ENCODE data around the gene RAB7A.
"Not testable (repeated sequence)": the region's sequence is repeated elsewhere in the genome, so short reads cannot be mapped to it uniquely, and the experiment has no call there.

The RAB7A gene

DNA sequence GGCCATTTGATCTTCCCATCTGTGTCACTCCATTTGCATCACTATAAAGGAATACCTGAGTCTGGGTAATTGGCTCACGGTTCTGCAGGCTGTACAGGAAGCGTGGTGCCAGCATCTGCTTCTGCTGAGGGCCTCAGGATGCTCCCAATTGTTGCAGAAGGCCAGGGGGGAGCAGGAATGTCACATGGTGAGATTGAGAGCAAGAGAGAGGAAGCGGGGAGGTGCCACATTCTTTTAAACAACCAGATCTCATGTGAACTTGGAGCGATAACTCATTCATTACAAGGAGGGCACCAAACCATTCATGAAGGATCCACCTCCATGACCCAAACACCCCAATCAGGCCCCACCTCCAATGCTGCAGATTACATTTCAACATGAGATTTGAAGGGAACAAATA, 13.1 kb upstream of the RAB7A start:
- DNase-seq = no peak

DNA sequence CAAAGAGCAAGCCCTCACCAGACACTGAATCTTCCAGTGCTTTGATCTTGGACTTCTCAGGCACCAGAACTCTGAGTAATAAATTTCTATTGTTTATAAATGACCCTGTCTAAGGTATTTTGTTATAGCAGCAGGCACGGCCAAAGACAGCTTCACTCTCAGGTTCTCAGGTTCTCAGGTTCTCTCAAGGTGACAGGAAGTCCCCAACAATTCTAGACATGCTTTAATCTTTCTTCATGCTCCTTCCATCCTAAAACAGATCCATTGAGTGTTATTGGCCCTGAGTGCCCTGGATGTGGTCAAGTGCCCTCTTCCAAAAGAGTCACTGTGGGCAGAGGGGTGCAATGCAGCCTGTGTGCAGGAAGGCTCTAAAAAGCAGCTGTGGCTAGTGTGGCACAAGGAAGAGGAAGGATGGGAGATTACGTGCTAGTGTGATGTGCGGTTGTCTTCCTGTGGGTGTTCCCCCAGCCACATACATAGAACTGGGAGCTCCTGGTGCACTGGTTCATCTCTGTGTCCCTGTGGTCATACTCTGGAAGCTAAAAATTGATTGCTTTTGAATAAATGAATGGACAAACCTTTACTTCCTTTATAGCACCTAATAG, 11.0 kb upstream of the RAB7A start:
- no peak for DNase-seq

GRCh38 chr3:128718892-128719291, 7.1 kb upstream of the RAB7A start:
- DNase-seq = not testable (repeated sequence)

DNA sequence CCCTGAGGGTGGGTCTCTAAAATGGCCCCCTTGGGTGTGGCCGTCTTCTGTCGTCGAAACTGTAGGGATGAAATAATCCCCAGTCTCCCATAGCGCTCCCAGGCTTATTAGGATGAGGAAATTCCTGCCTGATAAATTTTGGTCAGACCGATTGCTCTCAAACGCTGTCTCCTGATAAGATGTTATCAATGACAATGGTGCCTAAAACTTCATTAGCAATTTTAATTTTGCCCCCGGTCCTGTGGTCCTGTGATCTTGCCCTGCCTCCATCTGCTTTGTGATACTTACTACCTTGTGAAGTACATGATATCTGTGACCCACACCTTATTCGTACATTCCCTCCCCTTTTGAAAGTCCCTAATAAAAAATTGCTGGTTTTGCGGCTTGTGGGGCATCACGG, 5.1 kb upstream of the RAB7A start:
- DNase-seq = no peak

DNA sequence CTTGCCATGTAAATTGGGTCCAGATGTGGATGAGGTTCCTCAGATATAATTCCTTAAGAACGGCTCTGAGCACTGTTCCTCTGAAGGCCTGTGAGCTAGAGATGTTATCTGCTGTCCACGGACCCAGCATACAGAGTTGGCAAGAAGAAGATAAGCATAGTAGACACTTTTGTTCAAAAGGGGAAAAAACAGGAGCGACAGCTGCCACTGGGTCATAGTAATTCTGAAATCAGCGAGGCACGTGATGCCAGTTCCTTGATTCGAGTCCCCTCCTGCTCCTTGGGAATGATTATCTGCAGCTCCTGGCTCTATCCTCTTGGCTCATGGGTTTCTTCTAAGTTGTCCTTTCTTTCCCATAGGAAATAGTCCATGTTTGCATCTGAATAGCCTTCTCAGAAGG, 2.5 kb upstream of the RAB7A start:
- no peak for DNase-seq

- DNase-seq = no peak
Observed at GRCh38 chr3:128725547-128726022, 398 bp upstream of the RAB7A start.

DNA sequence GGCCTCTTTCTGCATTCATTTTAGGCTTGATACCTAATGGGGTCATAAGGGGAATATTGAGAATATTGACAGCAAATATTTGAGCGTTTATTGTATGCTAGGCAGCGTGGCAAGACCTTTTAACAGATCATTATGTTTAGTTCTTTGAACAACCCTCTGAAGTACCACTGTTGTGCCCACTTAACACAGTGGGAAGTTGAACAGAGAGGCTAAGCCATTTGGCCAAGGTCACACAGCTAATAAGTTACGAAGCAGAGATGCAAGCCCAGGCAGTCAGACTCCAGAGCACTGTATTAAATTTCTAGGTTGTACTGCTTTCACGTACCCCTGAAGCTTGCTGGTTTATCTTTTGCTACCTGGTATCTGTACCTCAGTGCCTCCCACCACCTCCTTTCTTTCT, 1.1 kb downstream of the RAB7A start:
- DNase-seq = no peak

- no peak for DNase-seq
Observed at GRCh38 chr3:128727485-128727884, 1.5 kb downstream of the RAB7A start.

DNA sequence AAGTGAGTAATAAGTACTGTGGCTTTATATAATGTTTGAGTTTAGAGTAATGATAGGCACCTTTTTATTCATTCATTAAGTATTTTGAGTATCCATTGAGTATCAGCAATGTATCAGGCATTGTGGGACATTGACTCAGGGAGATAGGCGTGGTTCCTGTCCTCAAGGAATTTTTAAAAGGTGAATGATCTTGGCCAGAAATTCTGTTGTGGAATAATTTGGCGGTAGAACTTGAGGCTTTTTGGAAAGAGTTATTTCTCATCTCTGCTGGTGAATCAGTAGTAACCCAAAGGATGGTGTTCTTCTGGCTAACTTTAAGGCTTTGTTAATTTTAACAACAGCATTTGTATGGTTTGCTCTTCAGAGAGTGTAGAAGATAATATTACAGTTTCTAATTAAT, 2.0 kb downstream of the RAB7A start:
- no peak for DNase-seq

- not testable (repeated sequence) for DNase-seq
Observed at GRCh38 chr3:128728521-128728920, 2.5 kb downstream of the RAB7A start.

GRCh38 chr3:128730471-128730870, 4.5 kb downstream of the RAB7A start:
- DNase-seq = no peak

DNA sequence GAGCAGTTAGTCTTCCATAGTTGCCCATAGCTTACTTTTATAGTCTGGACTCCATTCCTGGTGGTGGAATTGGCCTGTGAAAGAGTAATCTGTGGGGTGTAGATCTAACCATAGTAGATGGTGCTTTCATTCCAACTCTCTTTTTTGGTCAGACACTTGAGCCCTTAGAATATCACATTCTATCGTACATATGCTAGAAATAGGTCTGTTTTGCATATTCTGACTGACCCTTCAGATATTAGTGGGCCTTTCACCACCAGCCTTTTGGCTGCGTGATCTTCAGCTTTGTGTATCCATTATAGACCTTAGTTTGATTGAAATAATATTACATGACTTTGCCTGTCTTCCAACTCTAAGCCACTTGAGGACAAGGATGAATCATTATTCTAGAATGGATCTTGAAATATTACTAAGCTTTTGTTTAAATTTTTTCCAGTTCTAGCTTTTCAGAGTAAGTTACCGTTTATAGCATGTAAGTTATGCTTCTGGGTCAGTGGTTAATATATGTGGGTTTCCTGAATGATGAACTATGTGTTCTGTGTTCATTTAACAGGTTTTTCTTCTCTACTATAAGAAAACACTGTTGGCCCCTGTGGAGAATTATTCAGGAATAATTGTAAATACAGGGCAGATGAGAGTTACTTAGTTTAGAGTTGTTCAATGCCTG, 8.7 kb downstream of the RAB7A start:
- DNase-seq = no peak

DNA sequence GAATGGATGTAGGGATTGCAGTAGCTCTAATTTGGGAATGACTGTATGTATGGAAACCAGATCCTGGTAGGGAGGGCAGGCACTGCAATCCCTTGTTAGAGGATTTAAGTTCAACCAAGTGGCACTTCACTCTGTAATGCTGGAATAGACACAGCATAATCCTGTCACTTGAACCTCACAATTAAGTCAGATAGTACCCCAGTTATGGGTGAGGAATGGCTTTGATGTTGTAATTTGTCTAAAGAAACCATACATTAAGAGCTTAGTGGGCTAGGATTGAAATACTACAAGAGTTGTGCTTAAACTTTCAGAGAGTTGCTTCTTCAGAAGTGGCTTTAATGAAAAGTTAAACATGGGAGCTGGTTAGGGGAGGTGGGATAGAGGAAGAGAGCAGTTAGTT, 9.3 kb downstream of the RAB7A start:
- no peak for DNase-seq

GRCh38 chr3:128735884-128736283, 9.9 kb downstream of the RAB7A start:
- DNase-seq = no peak

GRCh38 chr3:128736601-128737000, 10.6 kb downstream of the RAB7A start:
- DNase-seq = no peak

DNA sequence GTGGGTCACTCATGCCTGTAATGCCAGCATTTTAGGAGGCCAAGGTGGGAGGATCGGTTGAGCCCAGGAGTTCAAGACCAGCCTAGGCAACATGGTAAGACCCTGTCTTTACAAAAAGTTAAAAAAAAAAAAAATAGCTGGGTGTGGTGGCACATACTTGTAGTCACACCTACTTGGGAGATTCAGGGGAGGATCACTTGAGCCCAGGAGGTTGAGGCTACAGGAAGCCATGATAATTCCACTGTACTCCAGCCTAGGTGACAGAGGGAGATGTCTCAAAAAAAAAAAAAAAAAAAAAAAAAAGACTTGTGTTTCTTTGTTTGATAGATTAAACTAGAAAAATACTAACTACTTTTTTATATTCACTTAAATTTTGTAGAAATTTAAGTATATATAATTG, 14.6 kb downstream of the RAB7A start:
- no peak for DNase-seq

DNA sequence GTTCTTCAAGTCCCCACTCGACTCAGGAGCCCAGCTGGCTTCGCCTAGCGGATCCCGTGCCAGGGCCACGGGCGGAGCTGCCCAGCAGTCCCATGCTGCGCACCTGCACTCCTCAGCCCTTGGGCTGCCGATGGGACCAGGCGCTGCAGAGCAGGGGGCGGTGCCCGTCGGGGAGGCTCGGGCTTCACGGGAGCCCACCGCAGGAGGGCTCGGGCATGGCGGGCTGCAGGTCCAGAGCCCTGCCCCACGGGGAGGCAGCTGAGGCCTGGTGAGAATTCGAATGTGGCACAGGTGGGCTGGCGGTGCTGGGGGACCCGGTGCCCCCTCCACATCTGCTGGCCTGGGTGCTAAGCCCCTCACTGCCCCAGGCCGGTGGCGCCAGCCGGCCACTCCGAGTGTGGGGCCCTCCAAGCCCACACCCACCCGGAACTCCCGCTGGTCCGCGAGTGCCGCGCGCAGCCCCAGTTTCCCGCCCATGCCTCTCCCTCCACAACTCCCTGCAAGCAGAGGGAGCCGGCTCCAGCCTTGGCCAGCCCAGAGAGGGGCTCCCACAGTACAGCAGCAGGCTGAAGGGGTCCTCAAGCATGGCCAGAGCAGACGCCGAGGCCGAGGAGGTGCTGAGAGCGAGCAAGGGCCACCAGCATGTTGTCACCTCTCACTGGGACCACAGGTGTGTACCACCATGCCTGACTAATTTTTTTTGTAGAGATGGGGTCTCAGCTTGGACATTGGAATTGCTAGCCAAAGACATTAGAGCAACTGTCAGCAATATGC, 17.0 kb downstream of the RAB7A start:
- DNase-seq = no peak

GRCh38 chr3:128745742-128746141, 19.8 kb downstream of the RAB7A start:
- no peak for DNase-seq

DNA sequence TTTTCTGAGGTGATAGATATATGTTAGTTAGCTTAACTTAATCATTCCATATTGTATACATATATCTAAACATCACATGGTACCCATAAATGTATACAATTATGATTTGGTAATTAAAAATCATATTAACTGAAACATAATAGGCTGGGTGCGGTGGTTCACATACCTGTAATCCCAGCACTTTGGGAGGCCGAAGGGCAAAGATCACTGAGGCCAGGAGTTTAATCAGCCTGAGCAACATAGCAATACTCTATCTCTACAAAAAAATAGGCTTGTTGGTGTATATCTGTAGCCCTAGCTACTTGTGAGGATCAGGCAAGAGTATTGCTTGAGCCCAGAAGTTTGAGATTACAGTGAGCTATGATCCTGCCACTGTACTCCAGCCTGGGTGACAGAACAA, 20.9 kb downstream of the RAB7A start:
- no peak for DNase-seq

DNA sequence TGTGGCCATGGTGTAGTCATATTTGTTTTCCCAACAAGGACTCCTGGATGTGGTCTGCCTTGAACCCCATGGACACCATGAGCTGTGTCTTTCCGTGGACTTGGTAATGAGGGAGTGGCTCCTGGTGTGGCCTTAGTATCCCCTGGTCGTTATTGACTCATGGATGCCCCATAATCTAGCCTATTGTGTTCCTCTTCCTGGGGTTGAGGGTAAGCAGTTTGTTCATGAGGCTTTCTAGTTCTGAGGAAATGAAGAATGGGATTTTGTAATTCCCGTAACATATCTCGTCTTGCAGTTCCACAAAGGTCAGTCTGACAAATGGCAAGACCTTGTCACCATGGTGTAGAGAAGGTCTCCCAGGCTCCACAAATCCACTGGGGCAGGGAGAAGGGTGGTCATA, 22.6 kb downstream of the RAB7A start:
- DNase-seq = no peak

GRCh38 chr3:128749035-128749434, 23.1 kb downstream of the RAB7A start:
- DNase-seq = no peak

DNA sequence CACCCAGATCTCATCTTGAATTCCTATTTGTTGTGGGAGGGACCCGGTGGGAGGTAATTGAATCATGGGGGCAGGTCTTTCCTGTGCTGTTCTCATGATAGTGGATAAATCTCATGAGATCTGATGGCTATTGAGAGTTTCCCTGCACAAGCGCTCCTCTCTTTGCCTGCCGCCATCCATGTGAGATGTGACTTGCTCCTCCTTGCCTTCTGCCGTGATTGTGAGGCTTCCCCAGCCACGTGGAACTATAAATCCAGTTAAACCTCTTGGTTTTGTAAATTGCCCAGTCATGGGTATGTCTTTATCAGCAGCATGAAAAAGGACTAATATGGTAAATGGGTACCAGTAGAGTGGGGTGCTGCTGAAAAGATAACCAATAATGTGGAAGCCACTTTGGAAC, 23.6 kb downstream of the RAB7A start:
- not testable (repeated sequence) for DNase-seq

- no peak for DNase-seq
Observed at GRCh38 chr3:128753715-128754114, 27.7 kb downstream of the RAB7A start.

GRCh38 chr3:128760042-128760441, 34.1 kb downstream of the RAB7A start:
- DNase-seq = no peak

All from NCI-H1092 treated with DMSO at 0.1 percent for 48 hours (cell line).